Measurements from ENCODE around the gene PSTK.

Gene PSTK

DNA sequence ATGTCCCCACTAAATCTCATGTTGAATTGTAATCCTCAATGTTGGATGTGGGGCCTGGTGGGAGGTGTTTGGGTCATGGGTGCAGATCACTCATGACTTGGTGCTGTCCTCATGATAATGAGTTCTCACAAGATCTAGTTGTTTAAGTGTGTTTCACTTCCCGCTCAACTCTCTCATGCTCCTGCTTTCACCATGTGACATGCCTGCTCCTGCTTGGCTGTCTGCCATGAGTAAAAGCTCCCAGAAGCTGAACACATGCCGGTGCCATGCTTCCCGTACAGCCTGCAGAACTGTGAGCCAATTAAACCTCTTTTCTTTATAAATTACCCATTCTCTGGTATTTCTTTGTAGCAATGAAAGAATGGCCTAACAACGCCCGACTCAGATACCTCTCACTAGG lies 6.2 kb upstream of the PSTK start:
- Histone ChIP-seq H2AFZ (ENCODE audit: low read length) (no peak overlapping the region), H3F3A (ENCODE audit: insufficient read depth, low read length) (no peaks in the 10 kb centered on the region), H4K20me1 (ENCODE audit: insufficient read depth, low read length) (no peaks in the 10 kb centered on the region), H3K36me3 (ENCODE audit: insufficient read depth, low read length) (no peaks in the 10 kb centered on the region), H3K9me2 (ENCODE audit: low read depth, low read length) (no peaks in the 10 kb centered on the region), H3K27me3 (ENCODE audit: insufficient read depth, low read length) (no peaks in the 10 kb centered on the region), H3K79me2 (ENCODE audit: insufficient read depth, low read length) (no peaks in the 10 kb centered on the region), H3K9me3 (ENCODE audit: low read length) (no peaks in the 10 kb centered on the region), H3K27ac (ENCODE audit: low read depth, low read length, poor library complexity, severe bottlenecking) (no peak overlapping the region), H3K9ac (ENCODE audit: low read length) (no peak overlapping the region), H3K4me1 (ENCODE audit: insufficient read depth, low read length, severe bottlenecking) (no peaks in the 10 kb centered on the region), H3K4me3 (ENCODE audit: low read depth, low read length, poor library complexity, severe bottlenecking) (no peak overlapping the region), H3K4me2 (ENCODE audit: low read length) (no peak overlapping the region)
- TF ChIP-seq, protein P1, sequence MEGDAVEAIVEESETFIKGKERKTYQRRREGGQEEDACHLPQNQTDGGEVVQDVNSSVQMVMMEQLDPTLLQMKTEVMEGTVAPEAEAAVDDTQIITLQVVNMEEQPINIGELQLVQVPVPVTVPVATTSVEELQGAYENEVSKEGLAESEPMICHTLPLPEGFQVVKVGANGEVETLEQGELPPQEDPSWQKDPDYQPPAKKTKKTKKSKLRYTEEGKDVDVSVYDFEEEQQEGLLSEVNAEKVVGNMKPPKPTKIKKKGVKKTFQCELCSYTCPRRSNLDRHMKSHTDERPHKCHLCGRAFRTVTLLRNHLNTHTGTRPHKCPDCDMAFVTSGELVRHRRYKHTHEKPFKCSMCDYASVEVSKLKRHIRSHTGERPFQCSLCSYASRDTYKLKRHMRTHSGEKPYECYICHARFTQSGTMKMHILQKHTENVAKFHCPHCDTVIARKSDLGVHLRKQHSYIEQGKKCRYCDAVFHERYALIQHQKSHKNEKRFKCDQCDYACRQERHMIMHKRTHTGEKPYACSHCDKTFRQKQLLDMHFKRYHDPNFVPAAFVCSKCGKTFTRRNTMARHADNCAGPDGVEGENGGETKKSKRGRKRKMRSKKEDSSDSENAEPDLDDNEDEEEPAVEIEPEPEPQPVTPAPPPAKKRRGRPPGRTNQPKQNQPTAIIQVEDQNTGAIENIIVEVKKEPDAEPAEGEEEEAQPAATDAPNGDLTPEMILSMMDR (IDR thresholded peaks at IDR 0.05; ENCODE audit: low read length) = no peak
- no peak for TF ChIP-seq EZH2 (IDR thresholded peaks at IDR 0.05; ENCODE audit: borderline replicate concordance, low read length)

DNA sequence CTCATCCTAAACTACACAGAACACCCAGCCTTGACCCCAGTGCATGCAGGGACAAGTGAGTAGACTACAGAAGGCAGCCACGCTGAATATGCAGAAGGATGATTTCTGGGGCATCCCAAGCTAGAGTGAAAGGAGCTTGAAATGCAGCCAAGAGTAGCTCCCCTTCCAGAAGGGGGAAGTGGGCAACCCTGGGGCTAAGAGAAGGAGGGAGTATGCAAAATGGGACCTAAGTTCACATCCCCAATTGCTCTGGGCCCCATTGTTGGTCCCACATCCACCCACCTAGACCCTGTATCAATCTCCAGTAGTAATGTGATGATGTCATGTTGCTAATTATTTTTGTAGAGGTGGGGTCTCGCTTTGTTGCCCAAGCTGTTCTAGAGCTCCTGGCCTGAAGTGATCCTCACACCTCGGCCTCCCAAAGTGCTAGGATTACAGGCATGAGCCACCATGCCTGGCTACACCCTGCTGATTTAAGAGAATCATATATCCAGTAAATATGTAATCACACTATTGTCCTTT lies 5.6 kb upstream of the PSTK start:
- Histone ChIP-seq H4K20me1 (ENCODE audit: insufficient read depth, low read length) (no peaks in the 10 kb centered on the region), H3F3A (ENCODE audit: insufficient read depth, low read length) (no peaks in the 10 kb centered on the region), H2AFZ (ENCODE audit: low read length) (no peak overlapping the region), H3K36me3 (ENCODE audit: insufficient read depth, low read length) (no peaks in the 10 kb centered on the region), H3K9me3 (ENCODE audit: low read length) (no peaks in the 10 kb centered on the region), H3K9me2 (ENCODE audit: low read depth, low read length) (no peaks in the 10 kb centered on the region), H3K79me2 (ENCODE audit: insufficient read depth, low read length) (no peaks in the 10 kb centered on the region), H3K27ac (ENCODE audit: low read depth, low read length, poor library complexity, severe bottlenecking) (no peak overlapping the region), H3K4me1 (ENCODE audit: insufficient read depth, low read length, severe bottlenecking) (peaks cover 3% of the 10 kb centered on the region), H3K9ac (ENCODE audit: low read length) (no peak overlapping the region), H3K4me3 (ENCODE audit: low read depth, low read length, poor library complexity, severe bottlenecking) (no peak overlapping the region), H3K27me3 (ENCODE audit: insufficient read depth, low read length) (no peaks in the 10 kb centered on the region), H3K4me2 (ENCODE audit: low read length) (no peak overlapping the region)
- TF ChIP-seq, protein P1 (IDR thresholded peaks at IDR 0.05; ENCODE audit: low read length) = no peak
- no peak for TF ChIP-seq EZH2 (IDR thresholded peaks at IDR 0.05; ENCODE audit: borderline replicate concordance, low read length)

DNA sequence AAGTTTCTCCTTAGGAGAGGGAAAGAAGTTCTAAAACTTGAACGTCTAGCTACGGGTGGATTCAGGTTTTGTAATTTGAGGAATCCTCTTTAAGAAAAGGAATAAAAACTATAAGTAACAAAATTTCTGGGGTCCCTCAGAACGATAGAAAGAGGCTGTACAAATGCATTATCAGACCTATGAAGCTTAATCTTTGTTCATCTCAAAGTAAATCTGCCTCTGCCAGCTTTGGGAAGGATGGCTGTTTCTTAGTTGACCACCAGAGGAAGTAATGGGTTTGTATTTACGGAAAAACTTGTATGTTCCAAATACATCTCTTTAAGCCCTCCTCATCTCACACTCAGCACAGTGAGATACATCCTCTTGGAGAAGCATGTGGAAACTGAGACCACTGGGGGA lies 864 bp downstream of the PSTK start:
- peak overlapping the region; percentile 82 for H3K4me2 ChIP-seq (ENCODE audit: low read length)
- no peaks in the 10 kb centered on the region for H3K9me2 ChIP-seq (ENCODE audit: low read depth, low read length)
- TF ChIP-seq, protein P1 (IDR thresholded peaks at IDR 0.05; ENCODE audit: low read length) = peak; percentile 41; the same call in 1 of the 2 replicates
- no peak for TF ChIP-seq EZH2 (IDR thresholded peaks at IDR 0.05; ENCODE audit: borderline replicate concordance, low read length)
- peak overlapping the region; percentile 69 for H3K4me3 ChIP-seq (ENCODE audit: low read depth, low read length, poor library complexity, severe bottlenecking)
- no peaks in the 10 kb centered on the region for H3F3A ChIP-seq (ENCODE audit: insufficient read depth, low read length)
- no peaks in the 10 kb centered on the region for H4K20me1 ChIP-seq (ENCODE audit: insufficient read depth, low read length)
- H3K4me1 ChIP-seq (ENCODE audit: insufficient read depth, low read length, severe bottlenecking) = peaks cover 22% of the 10 kb centered on the region
- H3K79me2 ChIP-seq (ENCODE audit: insufficient read depth, low read length) = no peaks in the 10 kb centered on the region
- H3K36me3 ChIP-seq (ENCODE audit: insufficient read depth, low read length) = peaks cover under 1% of the 10 kb centered on the region; the same call in 1 of the 2 replicates
- no peaks in the 10 kb centered on the region for H3K9me3 ChIP-seq (ENCODE audit: low read length)
- no peaks in the 10 kb centered on the region for H3K27me3 ChIP-seq (ENCODE audit: insufficient read depth, low read length)
- H2AFZ ChIP-seq (ENCODE audit: low read length) = peak overlapping the region; percentile 14; the same call in 1 of the 2 replicates
- peak overlapping the region; percentile 57 for H3K9ac ChIP-seq (ENCODE audit: low read length)
- peak overlapping the region; percentile 16 for H3K27ac ChIP-seq (ENCODE audit: low read depth, low read length, poor library complexity, severe bottlenecking)

Data from OCI-LY1 (cell line).